Measurements from ENCODE around the gene ERCC4.

Gene ERCC4

DNA sequence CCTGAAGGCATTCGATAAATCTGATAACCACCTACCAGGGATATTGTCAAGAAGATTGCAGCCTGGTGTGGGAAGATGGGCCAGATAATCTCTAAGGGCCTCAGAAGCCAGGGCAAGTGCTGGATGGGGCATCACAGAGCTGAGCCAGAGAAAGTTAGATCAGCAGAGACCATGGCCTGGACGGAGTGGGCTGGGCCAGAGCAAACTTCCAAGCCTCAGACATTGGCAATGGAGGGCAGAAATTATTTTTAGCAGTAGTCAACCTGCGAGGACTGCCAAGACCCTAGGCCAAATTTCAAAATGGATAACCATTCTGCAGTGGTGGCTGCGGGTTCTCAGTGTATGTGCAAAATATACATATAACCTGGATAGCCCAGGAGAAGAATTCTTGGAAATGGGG is 18.5 kb downstream of the ERCC4 start:
- TF ChIP-seq CTCF (IDR thresholded peaks at IDR 0.05): no peak

DNA sequence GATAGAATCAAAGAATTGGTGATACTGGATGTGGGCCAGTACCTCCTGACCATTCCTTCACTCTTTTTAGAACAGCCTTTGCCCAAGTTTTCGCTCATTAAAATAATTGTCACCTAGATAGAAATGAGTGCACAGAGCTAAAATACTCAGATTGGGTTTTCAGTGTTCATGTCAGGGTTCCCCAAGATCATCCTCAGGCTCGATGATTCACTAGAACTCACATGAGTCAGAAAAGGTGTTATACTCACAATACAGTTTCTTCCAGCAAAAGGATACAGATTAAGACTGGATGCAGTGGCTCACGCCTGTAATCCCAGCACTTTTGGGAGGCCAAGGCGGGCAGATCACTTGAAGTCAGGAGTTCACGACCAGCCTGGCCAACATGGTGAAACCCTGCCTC is 19.9 kb downstream of the ERCC4 start:
- TF ChIP-seq CTCF (IDR thresholded peaks at IDR 0.05): no peak

DNA sequence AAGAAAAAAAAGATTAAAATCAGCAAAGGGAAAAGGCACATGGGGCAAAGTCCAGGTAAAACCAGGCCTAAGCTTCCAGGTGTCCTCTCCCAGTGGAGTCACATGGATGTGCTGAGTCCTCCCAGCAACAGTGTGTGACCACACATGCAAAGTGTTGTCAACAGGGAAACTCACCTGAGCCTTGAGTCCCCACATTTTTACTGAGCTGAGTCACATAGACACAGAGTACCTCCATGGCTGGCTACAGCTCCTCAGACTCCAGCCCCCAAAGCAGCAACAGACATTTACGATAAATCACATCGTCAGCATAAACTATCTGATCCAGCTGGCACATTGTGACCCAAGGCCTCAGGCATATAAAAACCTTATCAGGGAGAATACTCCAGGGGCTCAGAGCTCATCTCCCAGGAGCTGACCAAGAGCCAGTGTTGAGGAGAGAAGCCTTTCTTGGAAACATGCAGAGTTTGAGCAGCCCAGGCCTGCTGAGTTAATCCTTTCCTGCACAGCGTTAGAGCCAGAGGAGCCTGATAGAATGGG is 20.5 kb downstream of the ERCC4 start:
- TF ChIP-seq CTCF (IDR thresholded peaks at IDR 0.05): no peak

- no peak for TF ChIP-seq CTCF (IDR thresholded peaks at IDR 0.05)
Measured at GRCh38 chr16:13944816-13945215, 24.9 kb downstream of the ERCC4 start.

DNA sequence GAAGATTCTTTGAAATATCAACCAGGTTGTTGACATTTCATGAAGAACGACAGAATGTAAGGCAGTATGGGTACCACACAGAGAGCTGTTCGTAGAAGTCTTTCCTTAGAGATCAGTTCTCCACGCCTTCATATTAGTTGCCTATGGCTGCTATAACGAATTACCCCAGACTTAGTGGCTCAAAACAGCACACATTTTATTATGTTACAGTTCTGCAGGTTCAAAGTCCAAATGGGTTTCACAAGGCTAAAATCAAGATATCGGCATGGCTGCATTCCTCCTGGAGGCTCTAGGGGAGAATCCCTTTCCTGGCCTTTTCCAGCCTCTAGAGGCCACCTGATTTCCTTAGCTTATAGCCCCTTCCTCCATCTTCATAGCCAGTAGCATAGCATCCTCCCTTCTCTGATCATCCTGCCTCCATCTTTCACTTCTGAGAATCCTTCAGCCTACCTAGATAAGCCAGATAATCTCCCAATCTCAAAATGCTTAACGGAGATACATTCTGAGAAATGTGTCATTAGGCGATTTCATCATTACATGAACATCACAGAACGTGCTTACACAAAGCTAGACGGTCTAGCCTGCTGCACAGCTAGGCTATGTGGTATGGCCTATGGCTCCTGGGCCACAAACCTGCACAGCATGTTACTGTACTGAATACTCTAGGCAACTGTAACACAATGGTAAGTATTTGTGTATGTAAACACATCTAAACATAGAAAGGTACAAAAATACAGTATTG is 26.0 kb downstream of the ERCC4 start:
- TF ChIP-seq CTCF (IDR thresholded peaks at IDR 0.05): no peak

DNA sequence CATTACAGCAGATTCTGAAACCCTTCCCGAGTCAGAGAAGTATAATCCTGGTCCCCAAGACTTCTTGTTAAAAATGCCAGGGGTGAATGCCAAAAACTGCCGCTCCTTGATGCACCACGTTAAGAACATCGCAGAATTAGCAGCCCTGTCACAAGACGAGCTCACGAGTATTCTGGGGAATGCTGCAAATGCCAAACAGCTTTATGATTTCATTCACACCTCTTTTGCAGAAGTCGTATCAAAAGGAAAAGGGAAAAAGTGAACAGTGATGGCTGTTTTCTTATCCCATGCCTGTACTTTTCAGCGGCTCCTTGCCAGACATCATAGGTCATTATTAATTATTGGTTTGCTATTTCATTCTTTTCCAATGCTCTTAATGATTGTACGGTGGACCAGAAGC is 28.1 kb downstream of the ERCC4 start:
- TF ChIP-seq CTCF (IDR thresholded peaks at IDR 0.05): no peak

DNA sequence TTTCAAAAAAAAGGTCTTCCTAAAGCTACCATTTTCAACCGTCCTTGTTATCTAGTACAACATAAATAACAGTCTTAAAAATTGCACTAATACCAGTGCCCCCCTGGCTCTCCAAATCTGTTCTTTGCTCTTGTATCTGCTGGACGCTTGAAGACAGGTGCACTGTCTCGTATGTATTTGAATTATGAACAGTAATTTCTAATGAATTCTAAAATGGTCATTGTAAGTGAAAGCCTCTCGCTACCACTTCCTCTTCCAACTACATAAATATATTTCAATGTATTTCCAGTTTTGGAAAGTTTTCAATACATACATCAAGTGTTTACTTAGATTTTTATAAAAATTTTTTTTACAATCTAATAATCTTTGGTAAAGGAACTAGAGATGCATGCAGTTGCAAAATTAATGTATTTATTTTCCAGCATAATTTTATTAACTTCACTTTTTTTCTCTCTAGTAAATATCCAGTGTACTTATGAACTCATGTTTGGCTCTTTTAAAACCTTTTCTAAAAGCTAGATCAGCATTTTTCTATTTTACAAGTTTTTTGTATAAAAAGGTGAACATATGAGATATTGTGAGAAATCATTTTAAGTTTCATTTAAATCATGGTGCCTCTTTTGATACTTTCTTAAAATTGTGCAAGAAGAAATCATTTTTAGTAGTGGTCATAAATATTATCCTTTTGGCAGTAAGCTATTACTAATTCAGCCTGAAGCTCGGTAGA is 31.0 kb downstream of the ERCC4 start:
- no peak for TF ChIP-seq CTCF (IDR thresholded peaks at IDR 0.05)
